Spleen (tissue), 7 donors: ENCODE measurements around the gene NAXE.

ENCODE experiments used
- CTCF ChIP-seq, 11 experiments: fragments of 200-600 bp in 7 of 11; fragments of 450-650 bp in 4 of 11; sonication (generic) in 4 of 11; IDR thresholded peaks in 8 of 11; conservative IDR thresholded peaks in 3 of 11; 1 replicate in 7 of 11; 2 replicates in 4 of 11; pipeline versions ENCODE4 v1.4.0 to v1.8.0; 2016 to 2021; ENCODE audit warnings: antibody characterized with exemption in 11 of 11, inconsistent platforms in 4 of 11, mild to moderate bottlenecking in 1 of 11
- POLR2A ChIP-seq, 3 donors: fragments of 450-650 bp; IDR thresholded peaks; one replicate each; pipeline ENCODE4 v1.5.1; 2017; ENCODE audit warnings: antibody characterized with exemption in 3 of 3, mild to moderate bottlenecking in 1 of 3
- donor health status: DM: no; HTN: no; CAD: no; lungs with moderate emphysema.
- donor health status: DM: no; HTN: no; CAD: no.
- donor health status: DM: no; HTN: no; CAD: no.

DNA sequence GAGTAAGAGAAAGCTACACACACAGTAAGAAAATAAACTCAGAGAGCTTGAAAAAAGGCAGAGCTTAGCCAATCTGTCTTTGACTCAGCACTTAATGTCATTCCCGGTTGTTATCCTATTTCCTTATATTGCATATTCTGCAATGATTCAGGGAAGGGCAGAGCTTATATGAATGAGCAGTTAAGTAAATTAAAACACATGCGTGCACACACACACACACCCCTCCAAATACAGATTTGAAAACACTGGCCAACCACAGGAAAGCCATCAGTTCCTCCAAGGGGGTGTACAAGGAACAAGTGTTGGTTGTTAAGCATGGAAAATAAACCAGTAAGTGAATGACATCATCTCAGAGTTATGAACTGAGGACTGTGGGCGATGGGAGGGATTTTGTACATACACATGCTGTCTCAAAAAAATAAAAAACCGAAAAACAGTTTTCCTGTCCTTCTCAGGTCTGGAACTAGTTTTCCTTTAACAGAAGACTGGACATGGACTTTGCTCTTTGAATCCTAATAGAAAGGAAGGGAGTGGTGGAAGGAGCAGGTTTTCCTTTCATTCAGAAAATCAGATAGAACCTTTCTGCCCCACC lies 20.2 kb upstream of the NAXE start:
- no peak for TF ChIP-seq CTCF (IDR thresholded peaks at IDR 0.05 in 8 of 11, conservative IDR thresholded peaks at IDR 0.05 in 3 of 11)
- TF ChIP-seq POLR2A (IDR thresholded peaks at IDR 0.05) = no peak
